WTC11 (cell line): ENCODE results near the gene PSKH1. TPM values are rescaled to one million over a fixed set of nuclear protein-coding genes. Genes with fewer than 3 reads are reported as not detected.

Experiments used
- ATAC-seq: fragments of 200-7000 bp; cut with Tn5 transposase; 2 replicates; pipeline ENCODE4 v1.10.0; 2021; ENCODE audit warnings: mild to moderate bottlenecking, moderate library complexity
- CTCF ChIA-PET: fragments of 300-600 bp; sonication (Branson Sonifier 250); formaldehyde crosslinking; loops from one replicate; lab custom pipeline; 2021; ENCODE audit warnings: antibody characterized with exemption; lab: Charles Lee
- POLR2A ChIA-PET: fragments of 350-600 bp; sonication (Branson Sonifier 250); formaldehyde crosslinking; loops from one replicate; lab custom pipeline; 2021; ENCODE audit warnings: antibody characterized with exemption; lab: Charles Lee
- DNase-seq: peaks from one replicate; pipeline ENCODE4 v3.0.0; 2021; ENCODE audit warnings: low spot score
- H3K27ac Mint-ChIP-seq: 2 replicates; pipeline ENCODE4 v1.8.0; 2021; ENCODE audit warnings: mixed read lengths
- H3K27me3 Mint-ChIP-seq: 2 replicates; pipeline ENCODE4 v1.8.0; 2021; ENCODE audit warnings: low read depth, mild to moderate bottlenecking, moderate library complexity, mixed read lengths
- H3K36me3 Mint-ChIP-seq: 2 replicates; pipeline ENCODE4 v1.8.0; 2021; ENCODE audit warnings: mixed read lengths
- H3K4me1 Mint-ChIP-seq: 2 replicates; pipeline ENCODE4 v1.8.0; 2022; ENCODE audit warnings: mixed read lengths
- H3K4me3 Mint-ChIP-seq: 2 replicates; pipeline ENCODE4 v1.8.0; 2021; ENCODE audit warnings: mild to moderate bottlenecking, moderate library complexity, mixed read lengths
- H3K9me3 Mint-ChIP-seq: 2 replicates; pipeline ENCODE4 v1.8.0; 2021; ENCODE audit warnings: mixed read lengths
- AR ChIP-seq: fragments of 250-450 bp; sonication (Bioruptor Pico); IDR thresholded peaks from 2 replicates; pipeline ENCODE4 v1.9.0; 2021; ENCODE audit warnings: mild to moderate bottlenecking
- ATF1 ChIP-seq: sonication (generic); formaldehyde crosslinking; IDR thresholded peaks from 2 replicates; pipeline ENCODE4 v1.8.1; 2023; ENCODE audit warnings: mild to moderate bottlenecking, moderate library complexity, missing genetic modification reagents
- ATF3 ChIP-seq: sonication (generic); formaldehyde crosslinking; conservative IDR thresholded peaks from 2 replicates; pipeline ENCODE4 v1.8.1; 2022; ENCODE audit warnings: mild to moderate bottlenecking, missing genetic modification reagents
- ATF6 ChIP-seq: sonication (generic); formaldehyde crosslinking; IDR thresholded peaks from 2 replicates; pipeline ENCODE4 v1.8.1; 2023; ENCODE audit warnings: mild to moderate bottlenecking, missing genetic modification reagents
- CDX4 ChIP-seq: fragments of 250-450 bp; sonication (Bioruptor Pico); IDR thresholded peaks from 2 replicates; pipeline ENCODE4 v1.9.0; 2021; ENCODE audit warnings: moderate library complexity, mild to moderate bottlenecking, inconsistent platforms, borderline replicate concordance
- CREB1 ChIP-seq: sonication (generic); formaldehyde crosslinking; IDR thresholded peaks from 2 replicates; pipeline ENCODE4 v1.8.0; 2023; ENCODE audit warnings: mild to moderate bottlenecking, missing genetic modification reagents
- CTCF ChIP-seq: fragments of 200-600 bp; IDR thresholded peaks from 2 replicates; pipeline ENCODE4 v1.8.0; 2022; ENCODE audit warnings: antibody characterized with exemption
- ETV6 ChIP-seq: sonication (generic); formaldehyde crosslinking; IDR thresholded peaks from 2 replicates; pipeline ENCODE4 v1.8.1; 2022; ENCODE audit warnings: mild to moderate bottlenecking, missing genetic modification reagents
- FOXK1 ChIP-seq: sonication (generic); formaldehyde crosslinking; IDR thresholded peaks from 2 replicates; pipeline ENCODE4 v1.8.0; 2022; ENCODE audit warnings: mild to moderate bottlenecking, moderate library complexity, missing genetic modification reagents
- IRF2 ChIP-seq: sonication (generic); formaldehyde crosslinking; IDR thresholded peaks from 2 replicates; pipeline ENCODE4 v1.8.0; 2022; ENCODE audit warnings: low read depth, missing genetic modification reagents, borderline replicate concordance
- MXD4 ChIP-seq: fragments of 250-450 bp; sonication (Bioruptor Pico); IDR thresholded peaks from 2 replicates; pipeline ENCODE4 v1.8.0; 2021; ENCODE audit warnings: mild to moderate bottlenecking, moderate library complexity, borderline replicate concordance
- MYBL2 ChIP-seq: sonication (generic); formaldehyde crosslinking; IDR thresholded peaks from 2 replicates; pipeline ENCODE4 v1.8.1; 2023; ENCODE audit warnings: mild to moderate bottlenecking, moderate library complexity, missing genetic modification reagents
- NFYB ChIP-seq: sonication (generic); formaldehyde crosslinking; conservative IDR thresholded peaks from 2 replicates; pipeline ENCODE4 v1.8.0; 2022; ENCODE audit warnings: low read depth, missing genetic modification reagents
- NR1H2 ChIP-seq: sonication (generic); formaldehyde crosslinking; IDR thresholded peaks from 2 replicates; pipeline ENCODE4 v1.9.0; 2021; ENCODE audit warnings: mild to moderate bottlenecking, moderate library complexity, missing genetic modification reagents
- ZNF219 ChIP-seq: sonication (generic); formaldehyde crosslinking; IDR thresholded peaks from 2 replicates; pipeline ENCODE4 v1.8.0; 2023; ENCODE audit warnings: missing genetic modification reagents, mild to moderate bottlenecking, borderline replicate concordance
- ZNF232 ChIP-seq: sonication (generic); formaldehyde crosslinking; IDR thresholded peaks from 2 replicates; pipeline ENCODE4 v1.8.0; 2022; ENCODE audit warnings: mild to moderate bottlenecking, missing genetic modification reagents
- ZNF396 ChIP-seq: fragments of 250-450 bp; sonication (Bioruptor Pico); IDR thresholded peaks from 2 replicates; pipeline ENCODE4 v1.8.0; 2021; ENCODE audit warnings: mild to moderate bottlenecking, moderate library complexity, borderline replicate concordance
- ZNF423 ChIP-seq: fragments of 250-450 bp; sonication (Bioruptor Pico); IDR thresholded peaks from 2 replicates; pipeline ENCODE4 v2.1.2; 2022; ENCODE audit warnings: mild to moderate bottlenecking, moderate library complexity
- ZNF512 ChIP-seq: sonication (generic); formaldehyde crosslinking; IDR thresholded peaks from 2 replicates; pipeline ENCODE4 v1.8.1; 2022; ENCODE audit warnings: missing genetic modification reagents, borderline replicate concordance
- ZNF671 ChIP-seq: fragments of 250-450 bp; sonication (Bioruptor Pico); IDR thresholded peaks from 2 replicates; pipeline ENCODE4 v1.8.0; 2021; ENCODE audit warnings: mild to moderate bottlenecking
- total RNA-seq: library from RNA; stranded (reverse); gene quantifications from 3 replicates; pipeline ENCODE4 v1.2.3, GENCODE V29; 2021

PSKH1 gene
- total RNA-seq, 1 experiment from 2014 or later, result 32.6 TPM

GRCh38 chr16:67975321-67976105 is 82.5 kb downstream of the PSKH1 start:
- no peak for TF ChIP-seq ZNF512 (CRISPR knock-in tag)
- no peak for TF ChIP-seq ATF6 (CRISPR knock-in tag)
- TF ChIP-seq NFYB (CRISPR knock-in tag), result no peak
- no peak for TF ChIP-seq AR (CRISPR knock-in tag)
- no peak for TF ChIP-seq ZNF423 (CRISPR knock-in tag)
- no peak for TF ChIP-seq IRF2
- no peak for TF ChIP-seq ATF3 (CRISPR knock-in tag)
- no peak for TF ChIP-seq ZNF219
- no peak for TF ChIP-seq ZNF396 (CRISPR knock-in tag)
- no peak for TF ChIP-seq ATF1 (CRISPR knock-in tag)
- no peak for TF ChIP-seq ETV6
- TF ChIP-seq ZNF671, result no peak
- TF ChIP-seq ZNF232, result no peak
- no peak for TF ChIP-seq MXD4 (CRISPR knock-in tag)
- TF ChIP-seq FOXK1 (CRISPR knock-in tag), result no peak
- TF ChIP-seq CDX4 (CRISPR knock-in tag), result no peak
- no peak for TF ChIP-seq CTCF
- TF ChIP-seq NR1H2 (CRISPR knock-in tag), result no peak
- no peak for TF ChIP-seq MYBL2
- TF ChIP-seq CREB1 (CRISPR knock-in tag), result no peak
- ChIA-PET POLR2A (interaction anchor here (0.5 kb wide), 1 partner anchor 1376 kb away, joined by 8 read pairs; no protein-coding TSS in a partner anchor), CTCF (interaction anchor here (1.1 to 1.2 kb wide), 3 partner anchors 17 to 65 kb away, joined by 3 to 5 read pairs (median 4); no protein-coding TSS in a partner anchor)
- Mint-ChIP-seq H3K27ac (peak overlapping the region; percentile 8; the same call in 1 of the 2 replicates), H3K36me3 (no peaks in the 10 kb centered on the region), H3K9me3 (no peaks in the 10 kb centered on the region), H3K4me3 (no peak overlapping the region), H3K4me1 (no peaks in the 10 kb centered on the region; the same call in 1 of the 2 replicates), H3K27me3 (peaks cover 6% of the 10 kb centered on the region; the same call in 1 of the 2 replicates)
- no peak for ATAC-seq
- DNase-seq, result no peak
